ENCODE measurements around the gene FAM20B.

The FAM20B gene

DNA sequence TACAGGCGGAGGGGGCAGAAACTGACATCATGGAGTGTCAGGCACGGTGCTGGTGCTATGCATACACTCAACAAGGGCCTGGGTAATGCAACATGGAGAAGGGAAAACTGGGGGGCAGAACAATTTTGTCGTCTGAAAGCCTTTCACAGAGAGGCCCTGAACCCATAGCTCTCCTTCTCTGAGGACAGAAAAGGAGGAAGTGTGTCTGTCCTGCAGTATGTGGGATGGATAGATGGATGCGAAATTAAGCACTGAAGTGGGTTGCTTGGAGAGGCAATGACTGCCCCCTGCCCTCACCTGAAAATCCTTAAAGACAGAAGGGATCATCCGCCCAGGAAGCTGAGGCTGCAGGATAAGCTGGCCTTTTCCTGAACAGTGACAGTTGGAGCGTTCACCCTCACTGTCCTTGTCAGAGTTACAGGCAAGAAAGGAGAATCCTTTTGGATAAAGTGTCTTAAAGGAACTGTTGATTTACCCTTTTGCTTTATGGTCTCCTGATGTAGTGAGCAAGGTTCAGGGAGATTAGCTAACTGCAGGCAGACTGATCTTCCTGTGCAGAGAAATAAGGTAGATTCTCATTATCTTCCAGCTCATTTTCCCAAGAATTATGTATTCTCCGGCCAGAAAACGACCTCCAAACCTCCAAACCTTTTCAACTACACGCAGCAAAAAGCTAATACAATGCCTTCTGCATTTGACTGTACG lies 1.6 kb upstream of the FAM20B start:
- TF ChIP-seq CTCF (conservative IDR thresholded peaks at IDR 0.05; ENCODE audit: low read depth, low read length), result no peak
- no peak overlapping the region for H3K4me3 ChIP-seq (ENCODE audit: low read depth, low read length)
- no peak for DNase-seq (ENCODE audit: low read depth)

- no peak for TF ChIP-seq CTCF (conservative IDR thresholded peaks at IDR 0.05; ENCODE audit: low read depth, low read length)
- peak overlapping the region; percentile 85 for H3K4me3 ChIP-seq (ENCODE audit: low read depth, low read length)
- DNase-seq (ENCODE audit: low read depth), result no peak
Observed at GRCh38 chr1:179025975-179026812, 500 bp downstream of the FAM20B start.

- no peak for DNase-seq (ENCODE audit: low read depth)
- no peak for TF ChIP-seq CTCF (conservative IDR thresholded peaks at IDR 0.05; ENCODE audit: low read depth, low read length)
- H3K4me3 ChIP-seq (ENCODE audit: low read depth, low read length), result peak overlapping the region; percentile 85
Observed at GRCh38 chr1:179026813-179027669, 1.3 kb downstream of the FAM20B start.

GRCh38 chr1:179029321-179029759 lies 3.6 kb downstream of the FAM20B start:
- TF ChIP-seq CTCF (conservative IDR thresholded peaks at IDR 0.05; ENCODE audit: low read depth, low read length), result no peak
- no peak overlapping the region for H3K4me3 ChIP-seq (ENCODE audit: low read depth, low read length)
- DNase-seq (ENCODE audit: low read depth), result no peak

DNA sequence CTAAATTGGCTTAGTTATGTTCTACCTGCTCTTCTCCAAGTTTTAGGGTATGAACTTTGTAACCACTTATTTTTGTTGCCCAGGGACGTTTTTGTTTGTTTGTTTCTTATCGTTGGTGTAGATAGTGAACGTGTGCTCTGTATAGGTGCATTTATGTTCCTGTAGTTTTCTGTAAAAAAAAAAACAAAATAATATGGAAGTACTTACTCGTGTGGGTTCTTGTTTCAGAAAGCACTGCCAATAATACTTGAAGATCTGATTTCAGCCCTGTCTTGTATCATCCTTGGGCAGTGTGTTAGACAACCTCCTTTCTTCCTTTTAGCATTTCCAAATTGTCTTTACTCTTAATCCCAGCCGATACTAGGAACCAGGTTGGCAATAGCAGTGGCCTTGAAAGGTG lies 4.4 kb downstream of the FAM20B start:
- no peak for TF ChIP-seq CTCF (conservative IDR thresholded peaks at IDR 0.05; ENCODE audit: low read depth, low read length)
- no peak for DNase-seq (ENCODE audit: low read depth)
- H3K4me3 ChIP-seq (ENCODE audit: low read depth, low read length), result no peak overlapping the region

- DNase-seq (ENCODE audit: low read depth), result no peak
- H3K4me3 ChIP-seq (ENCODE audit: low read depth, low read length), result no peak overlapping the region
- TF ChIP-seq CTCF (conservative IDR thresholded peaks at IDR 0.05; ENCODE audit: low read depth, low read length), result no peak
Observed at GRCh38 chr1:179030683-179031082, 5.0 kb downstream of the FAM20B start.

Data from choroid plexus epithelial cell (primary cell).